HepG2 (cell line): ENCODE results near the gene SGSH.

Source experiments
- TMF1 ChIP-seq: sonication (generic); formaldehyde crosslinking; IDR thresholded peaks from 2 replicates; pipeline ENCODE4 v1.8.1; 2022; ENCODE audit warnings: low read depth, missing genetic modification reagents
- ZNF180 ChIP-seq: sonication (generic); formaldehyde crosslinking; IDR thresholded peaks from 2 replicates; pipeline ENCODE4 v1.4.0; 2020; ENCODE audit warnings: low read depth, missing genetic modification reagents, borderline replicate concordance

DNA sequence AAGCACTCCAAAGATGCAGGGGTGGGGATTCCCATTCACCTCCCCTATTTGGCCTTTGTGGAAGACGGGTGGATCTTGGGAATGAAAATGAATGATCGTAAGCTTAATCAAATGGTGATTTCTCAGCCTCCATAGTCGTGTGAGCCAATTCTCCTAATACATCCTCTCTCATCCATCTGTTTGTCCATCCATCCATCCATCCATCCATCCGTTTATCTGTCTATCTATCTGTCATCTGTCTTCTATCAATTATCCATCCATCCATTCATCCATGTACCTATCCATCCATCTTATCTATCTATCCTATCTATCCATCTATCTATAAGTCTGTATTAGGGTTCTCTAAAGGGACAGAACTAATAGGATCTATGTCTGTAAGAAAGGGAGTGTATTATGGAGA lies 48.3 kb upstream of the SGSH start:
- TF ChIP-seq ZNF180 (CRISPR knock-in tag) (no peak), TMF1 (CRISPR knock-in tag) (no peak)
